ENCODE measurements around the gene TAMM41.
"Not testable (repeated sequence)": the region's sequence is repeated elsewhere in the genome, so short reads cannot be mapped to it uniquely, and the experiment has no call there.

The TAMM41 gene

GRCh38 chr3:11764931-11765363, 81.7 kb downstream of the TAMM41 start:
- no peak for DNase-seq (ENCODE audit: low spot score)

- DNase-seq (ENCODE audit: low spot score): no peak
Observed at GRCh38 chr3:11759996-11760395, 86.7 kb downstream of the TAMM41 start.

- no peak for DNase-seq (ENCODE audit: low spot score)
Observed at GRCh38 chr3:11757929-11758328, 88.8 kb downstream of the TAMM41 start.

- no peak for DNase-seq (ENCODE audit: low spot score)
Observed at GRCh38 chr3:11757441-11757875, 89.2 kb downstream of the TAMM41 start.

GRCh38 chr3:11755276-11755675, 91.4 kb downstream of the TAMM41 start:
- DNase-seq (ENCODE audit: low spot score): no peak

- DNase-seq (ENCODE audit: low spot score): not testable (repeated sequence)
Observed at GRCh38 chr3:11752254-11752653, 94.4 kb downstream of the TAMM41 start.

- DNase-seq (ENCODE audit: low spot score): not testable (repeated sequence)
Observed at GRCh38 chr3:11748306-11748705, 98.4 kb downstream of the TAMM41 start.

All from left forelimb (tissue), 1 donor.